PC-9 (cell line): ENCODE data around the gene INPP5J.

Source experiments
- EZH2 ChIP-seq: fragments of 200-600 bp; sonication (generic); IDR thresholded peaks from 2 replicates; pipeline ENCODE4 v1.8.0; 2017; ENCODE audit warnings: antibody characterized with exemption, low read depth
- TF ChIP-seq, protein P1 (sequence below): fragments of 200-600 bp; sonication (generic); conservative IDR thresholded peaks from 2 replicates; pipeline ENCODE4 v1.6.1; 2017; ENCODE audit warnings: mixed run types, antibody characterized with exemption, mild to moderate bottlenecking, moderate library complexity

DNA sequence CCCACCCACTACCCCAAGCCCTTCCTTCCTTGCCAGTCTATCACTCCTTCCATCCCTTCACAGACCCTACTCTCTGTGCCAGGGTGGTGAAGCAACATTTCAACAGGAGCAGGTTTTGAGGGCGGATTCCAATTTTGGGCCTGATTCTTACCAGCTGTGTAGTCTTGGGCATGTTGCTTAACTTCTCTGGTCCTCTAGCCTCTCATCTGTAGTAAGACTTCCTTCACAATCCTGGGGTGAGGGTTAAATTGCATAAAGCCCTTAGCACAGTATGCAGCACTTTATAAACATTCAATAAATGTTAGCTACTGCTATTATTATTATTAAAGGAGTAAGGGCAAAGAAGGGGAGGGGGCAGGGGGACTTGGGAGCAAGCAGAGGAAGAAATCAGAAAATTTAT is 32.2 kb downstream of the INPP5J start:
- TF ChIP-seq, protein P1, sequence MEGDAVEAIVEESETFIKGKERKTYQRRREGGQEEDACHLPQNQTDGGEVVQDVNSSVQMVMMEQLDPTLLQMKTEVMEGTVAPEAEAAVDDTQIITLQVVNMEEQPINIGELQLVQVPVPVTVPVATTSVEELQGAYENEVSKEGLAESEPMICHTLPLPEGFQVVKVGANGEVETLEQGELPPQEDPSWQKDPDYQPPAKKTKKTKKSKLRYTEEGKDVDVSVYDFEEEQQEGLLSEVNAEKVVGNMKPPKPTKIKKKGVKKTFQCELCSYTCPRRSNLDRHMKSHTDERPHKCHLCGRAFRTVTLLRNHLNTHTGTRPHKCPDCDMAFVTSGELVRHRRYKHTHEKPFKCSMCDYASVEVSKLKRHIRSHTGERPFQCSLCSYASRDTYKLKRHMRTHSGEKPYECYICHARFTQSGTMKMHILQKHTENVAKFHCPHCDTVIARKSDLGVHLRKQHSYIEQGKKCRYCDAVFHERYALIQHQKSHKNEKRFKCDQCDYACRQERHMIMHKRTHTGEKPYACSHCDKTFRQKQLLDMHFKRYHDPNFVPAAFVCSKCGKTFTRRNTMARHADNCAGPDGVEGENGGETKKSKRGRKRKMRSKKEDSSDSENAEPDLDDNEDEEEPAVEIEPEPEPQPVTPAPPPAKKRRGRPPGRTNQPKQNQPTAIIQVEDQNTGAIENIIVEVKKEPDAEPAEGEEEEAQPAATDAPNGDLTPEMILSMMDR = no peak
- no peak for TF ChIP-seq EZH2
